GM20000 (cell line): ENCODE measurements around the gene IPO13.
A peak's percentile ranks its signal among the peaks of the same experiment; 100 is the strongest.

ENCODE experiments used
- DNase-seq: peaks from one replicate; pipeline ENCODE4 v3.0.0; 2012; ENCODE audit warnings: low spot score
- TF ChIP-seq, protein P1 (sequence below): IDR thresholded peaks from 2 replicates; pipeline ENCODE4 v1.5.1; 2012; ENCODE audit warnings: mild to moderate bottlenecking, control low read depth; ENCODE audit errors: extremely low read depth, missing control alignments

Gene IPO13

GRCh38 chr1:43963890-43964289, 17.1 kb downstream of the IPO13 start:
- TF ChIP-seq, protein P1, sequence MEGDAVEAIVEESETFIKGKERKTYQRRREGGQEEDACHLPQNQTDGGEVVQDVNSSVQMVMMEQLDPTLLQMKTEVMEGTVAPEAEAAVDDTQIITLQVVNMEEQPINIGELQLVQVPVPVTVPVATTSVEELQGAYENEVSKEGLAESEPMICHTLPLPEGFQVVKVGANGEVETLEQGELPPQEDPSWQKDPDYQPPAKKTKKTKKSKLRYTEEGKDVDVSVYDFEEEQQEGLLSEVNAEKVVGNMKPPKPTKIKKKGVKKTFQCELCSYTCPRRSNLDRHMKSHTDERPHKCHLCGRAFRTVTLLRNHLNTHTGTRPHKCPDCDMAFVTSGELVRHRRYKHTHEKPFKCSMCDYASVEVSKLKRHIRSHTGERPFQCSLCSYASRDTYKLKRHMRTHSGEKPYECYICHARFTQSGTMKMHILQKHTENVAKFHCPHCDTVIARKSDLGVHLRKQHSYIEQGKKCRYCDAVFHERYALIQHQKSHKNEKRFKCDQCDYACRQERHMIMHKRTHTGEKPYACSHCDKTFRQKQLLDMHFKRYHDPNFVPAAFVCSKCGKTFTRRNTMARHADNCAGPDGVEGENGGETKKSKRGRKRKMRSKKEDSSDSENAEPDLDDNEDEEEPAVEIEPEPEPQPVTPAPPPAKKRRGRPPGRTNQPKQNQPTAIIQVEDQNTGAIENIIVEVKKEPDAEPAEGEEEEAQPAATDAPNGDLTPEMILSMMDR: no peak
- DNase-seq: no peak

DNA sequence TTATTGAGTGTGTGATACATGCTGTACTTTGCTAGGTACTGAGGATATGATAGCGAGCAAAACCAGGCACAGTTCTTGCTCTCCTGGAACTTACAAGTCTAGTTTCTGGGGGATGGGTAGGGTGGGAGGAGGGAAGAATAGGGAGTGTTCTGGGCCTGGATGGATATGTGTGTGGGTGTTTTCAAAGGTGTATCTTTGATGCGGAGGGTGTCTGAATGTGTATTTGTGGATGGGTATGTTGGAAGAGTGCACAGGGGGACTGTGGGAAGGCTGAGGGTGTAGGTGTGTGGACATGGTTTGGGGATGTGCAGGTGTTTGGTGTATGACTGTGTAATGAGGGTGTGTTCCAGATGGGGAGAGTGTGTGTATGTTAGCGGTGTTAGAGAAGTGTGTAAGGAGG, 18.6 kb downstream of the IPO13 start:
- TF ChIP-seq, protein P1: no peak
- no peak for DNase-seq

- TF ChIP-seq, protein P1: no peak
- no peak for DNase-seq
Measured at GRCh38 chr1:43968348-43968948, 21.7 kb downstream of the IPO13 start.

- DNase-seq: no peak
- TF ChIP-seq, protein P1: no peak
Measured at GRCh38 chr1:43969416-43969745, 22.6 kb downstream of the IPO13 start.

- TF ChIP-seq, protein P1: no peak
- peak; percentile 96 for DNase-seq
Measured at GRCh38 chr1:43969746-43970466, 23.2 kb downstream of the IPO13 start, which contains the start of gene DPH2. DPH2 (plus strand) TSS chr1:43970010; CDS start chr1:43970176, 166 bp downstream.

DNA sequence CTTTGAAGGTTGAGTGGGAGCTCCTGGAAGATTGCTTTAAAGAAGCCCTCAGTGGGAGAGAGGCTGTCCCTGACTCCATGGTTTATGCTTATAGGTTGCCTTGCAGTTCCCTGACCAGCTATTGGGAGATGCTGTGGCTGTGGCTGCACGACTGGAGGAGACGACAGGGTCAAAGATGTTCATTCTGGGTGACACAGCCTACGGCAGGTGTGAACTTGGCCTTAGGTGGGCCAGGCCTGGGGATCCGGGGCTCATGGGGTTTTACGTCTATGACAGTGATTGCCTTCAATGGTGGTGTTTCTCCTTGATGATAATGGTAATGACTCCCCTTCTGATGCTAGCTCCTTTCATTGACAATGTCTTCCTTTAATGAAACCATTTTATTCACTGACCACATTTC, 23.8 kb downstream of the IPO13 start:
- TF ChIP-seq, protein P1: no peak
- no peak for DNase-seq

- DNase-seq: no peak
- TF ChIP-seq, protein P1: no peak
Measured at GRCh38 chr1:43970911-43971310, 24.2 kb downstream of the IPO13 start.
